ENCODE measurements around the gene GALNTL6. TPM values are rescaled to one million over a fixed set of nuclear protein-coding genes. Genes with fewer than 3 reads are reported as not detected.

GALNTL6 gene
- total RNA-seq, 2 donors from 2014 or later: 0.19 to 0.20 TPM

GRCh38 chr4:172168888-172169287, 355.7 kb downstream of the GALNTL6 start:
- DNase-seq: no peak
- no peaks in the 10 kb centered on the region for H3K27me3 ChIP-seq
- no peak overlapping the region for H3K27ac ChIP-seq
- intact Hi-C loops (cut with DNase I): no loop called here
- no peaks in the 10 kb centered on the region for H3K9me3 ChIP-seq
- H3K9ac ChIP-seq (ENCODE audit: low read depth in 2 of 2, low read length in 2 of 2): no peak overlapping the region
- H3K36me3 ChIP-seq: no peaks in the 10 kb centered on the region
- TF ChIP-seq, protein P1, sequence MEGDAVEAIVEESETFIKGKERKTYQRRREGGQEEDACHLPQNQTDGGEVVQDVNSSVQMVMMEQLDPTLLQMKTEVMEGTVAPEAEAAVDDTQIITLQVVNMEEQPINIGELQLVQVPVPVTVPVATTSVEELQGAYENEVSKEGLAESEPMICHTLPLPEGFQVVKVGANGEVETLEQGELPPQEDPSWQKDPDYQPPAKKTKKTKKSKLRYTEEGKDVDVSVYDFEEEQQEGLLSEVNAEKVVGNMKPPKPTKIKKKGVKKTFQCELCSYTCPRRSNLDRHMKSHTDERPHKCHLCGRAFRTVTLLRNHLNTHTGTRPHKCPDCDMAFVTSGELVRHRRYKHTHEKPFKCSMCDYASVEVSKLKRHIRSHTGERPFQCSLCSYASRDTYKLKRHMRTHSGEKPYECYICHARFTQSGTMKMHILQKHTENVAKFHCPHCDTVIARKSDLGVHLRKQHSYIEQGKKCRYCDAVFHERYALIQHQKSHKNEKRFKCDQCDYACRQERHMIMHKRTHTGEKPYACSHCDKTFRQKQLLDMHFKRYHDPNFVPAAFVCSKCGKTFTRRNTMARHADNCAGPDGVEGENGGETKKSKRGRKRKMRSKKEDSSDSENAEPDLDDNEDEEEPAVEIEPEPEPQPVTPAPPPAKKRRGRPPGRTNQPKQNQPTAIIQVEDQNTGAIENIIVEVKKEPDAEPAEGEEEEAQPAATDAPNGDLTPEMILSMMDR (IDR thresholded peaks at IDR 0.05): no peak
- no peak overlapping the region for H3K4me3 ChIP-seq
- H3K4me1 ChIP-seq: no peaks in the 10 kb centered on the region

DNA sequence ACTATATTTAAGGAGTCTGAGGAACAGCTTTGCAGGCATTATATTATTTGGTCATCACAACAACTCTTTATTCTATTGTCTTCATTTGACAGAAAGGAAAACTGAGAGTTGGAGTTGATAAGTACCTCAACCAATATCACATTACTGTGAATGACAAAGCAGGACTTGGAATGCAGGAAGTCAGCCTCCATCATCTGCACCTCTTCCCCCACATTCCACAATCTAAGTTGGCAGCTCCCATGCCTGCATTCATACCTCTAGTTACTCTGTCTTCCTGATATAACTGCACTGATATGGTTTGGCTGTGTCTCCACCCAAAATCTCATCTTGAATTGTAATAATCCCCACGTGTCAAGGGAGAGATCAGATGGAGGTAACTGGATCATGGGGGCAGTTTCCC, 356.7 kb downstream of the GALNTL6 start:
- H3K27ac ChIP-seq: no peak overlapping the region
- no peak for DNase-seq

DNA sequence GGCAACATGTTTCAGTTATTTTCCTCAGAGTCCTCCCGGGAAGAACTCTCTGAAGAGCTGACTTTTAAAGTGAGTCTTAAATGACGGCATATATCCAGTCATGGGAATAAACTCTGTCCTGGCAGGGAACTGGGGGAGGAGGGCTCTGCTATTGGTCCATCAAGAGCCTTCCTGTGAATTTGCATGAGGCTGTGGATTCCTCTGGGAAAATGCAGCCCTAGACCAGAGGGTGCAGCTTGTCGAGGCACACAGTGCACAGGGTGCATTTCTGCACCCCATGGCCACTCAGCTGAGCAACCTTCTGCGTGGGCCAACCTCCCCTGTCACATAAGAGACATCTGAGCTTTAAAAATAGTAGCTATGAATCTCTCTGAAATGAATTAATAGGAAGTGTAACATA, 360.0 kb downstream of the GALNTL6 start:
- DNase-seq: no peak
- Histone ChIP-seq H3K4me3 (no peak overlapping the region), H3K27me3 (no peaks in the 10 kb centered on the region), H3K36me3 (no peaks in the 10 kb centered on the region), H3K27ac (no peak overlapping the region), H3K9me3 (no peaks in the 10 kb centered on the region), H3K4me1 (no peaks in the 10 kb centered on the region), H3K9ac (ENCODE audit: low read depth in 2 of 2, low read length in 2 of 2) (no peak overlapping the region)
- TF ChIP-seq, protein P1 (IDR thresholded peaks at IDR 0.05): no peak
- intact Hi-C loops (cut with DNase I): no loop called here

More for the DNA sequence above, 356.7 kb downstream of the GALNTL6 start:
- H3K36me3 ChIP-seq: no peaks in the 10 kb centered on the region
- H3K4me3 ChIP-seq: no peak overlapping the region
- H3K9me3 ChIP-seq: no peaks in the 10 kb centered on the region
- intact Hi-C loops (cut with DNase I): no loop called here
- TF ChIP-seq, protein P1 (IDR thresholded peaks at IDR 0.05): no peak
- no peaks in the 10 kb centered on the region for H3K27me3 ChIP-seq
- no peaks in the 10 kb centered on the region for H3K4me1 ChIP-seq
- H3K9ac ChIP-seq (ENCODE audit: low read depth in 2 of 2, low read length in 2 of 2): no peak overlapping the region

- no peaks in the 10 kb centered on the region for H3K27me3 ChIP-seq
- H3K4me1 ChIP-seq: no peaks in the 10 kb centered on the region
- no peak for DNase-seq
- H3K9ac ChIP-seq (ENCODE audit: low read depth in 2 of 2, low read length in 2 of 2): no peak overlapping the region
- no peaks in the 10 kb centered on the region for H3K36me3 ChIP-seq
- TF ChIP-seq, protein P1 (IDR thresholded peaks at IDR 0.05): no peak
- H3K9me3 ChIP-seq: no peaks in the 10 kb centered on the region
- intact Hi-C loops (cut with DNase I): no loop called here
- H3K27ac ChIP-seq: no peak overlapping the region
- no peak overlapping the region for H3K4me3 ChIP-seq
Observed at GRCh38 chr4:172177382-172177781, 364.2 kb downstream of the GALNTL6 start.

DNA sequence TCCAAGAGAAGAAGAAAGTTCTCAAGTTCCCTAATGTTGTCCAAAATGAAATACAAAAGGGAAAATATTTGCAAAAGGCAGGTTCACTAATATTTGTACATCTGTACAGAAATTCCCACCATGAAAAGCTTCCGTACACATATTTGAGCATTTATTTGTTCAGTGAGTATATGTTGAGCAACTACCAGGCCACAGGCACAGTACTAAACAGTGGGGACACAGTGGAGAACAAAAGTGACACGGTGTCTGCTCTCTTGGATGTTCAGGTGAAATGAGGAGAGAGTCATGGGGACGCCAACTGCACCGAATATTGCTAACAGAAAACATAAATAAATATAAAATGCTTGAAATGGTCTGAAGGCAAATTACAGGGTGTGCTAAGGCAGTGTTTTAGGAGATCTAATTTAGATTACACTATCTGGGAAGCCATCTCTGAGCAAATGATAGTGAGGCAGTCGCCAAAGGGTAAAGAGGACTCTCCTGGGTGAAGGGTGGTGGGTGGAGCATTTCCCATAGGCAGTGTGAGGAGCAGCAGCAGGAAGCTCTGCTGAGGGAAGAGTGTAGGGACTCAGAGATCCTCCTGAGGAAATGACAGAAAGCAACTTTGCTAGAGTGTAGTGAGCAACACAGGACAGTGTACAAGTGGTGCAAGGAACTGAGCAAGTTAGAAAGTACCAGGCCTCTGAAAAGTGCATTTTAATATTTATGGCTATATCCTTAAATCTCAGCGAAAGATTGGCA, 375.2 kb downstream of the GALNTL6 start:
- TF ChIP-seq, protein P1 (IDR thresholded peaks at IDR 0.05): no peak
- intact Hi-C loops (cut with DNase I): no loop called here
- Histone ChIP-seq H3K27me3 (no peaks in the 10 kb centered on the region), H3K27ac (no peak overlapping the region), H3K4me3 (no peak overlapping the region), H3K4me1 (no peaks in the 10 kb centered on the region), H3K36me3 (no peaks in the 10 kb centered on the region), H3K9me3 (no peaks in the 10 kb centered on the region), H3K9ac (ENCODE audit: low read depth in 2 of 2, low read length in 2 of 2) (no peak overlapping the region)
- DNase-seq: no peak
